Heart left ventricle (tissue), 16 donors: ENCODE measurements around the gene ABLIM2. TPM values are rescaled to one million over a fixed set of nuclear protein-coding genes. Genes with fewer than 3 reads are reported as not detected.

Experiments
- ATAC-seq, 4 donors: fragments of 200-7000 bp; cut with Tn5 transposase; one replicate each; pipeline ENCODE4 v1.9.1; 2020 to 2022; ENCODE audit warnings: moderate library complexity in 4 of 4, mild to moderate bottlenecking in 3 of 4, moderate number of reproducible peaks in 1 of 4
- DNase-seq, 5 donors: peaks; one replicate each; pipeline ENCODE4 v3.0.0-alpha.2; 2020
- H3K27ac ChIP-seq, 12 donors: fragments of 200-600 bp; sonication (generic) in 4 of 12; one replicate each; pipeline versions ENCODE4 v1.5.0 to v1.8.0; 2016 to 2022; ENCODE audit warnings: mild to moderate bottlenecking in 2 of 12
- H3K27me3 ChIP-seq, 9 donors: fragments of 200-600 bp; sonication (generic) in 2 of 9; one replicate each; pipeline versions ENCODE4 v1.5.1 to v1.8.0; 2016 to 2022; ENCODE audit warnings: mild to moderate bottlenecking in 3 of 9
- H3K36me3 ChIP-seq, 9 donors: fragments of 200-600 bp; sonication (generic) in 2 of 9; one replicate each; pipeline versions ENCODE4 v1.5.0 to v1.8.0; 2018 to 2022; ENCODE audit warnings: mild to moderate bottlenecking in 2 of 9
- H3K4me1 ChIP-seq, 12 donors: fragments of 200-600 bp; sonication (generic) in 4 of 12; one replicate each; pipeline versions ENCODE4 v1.5.0 to v1.8.0; 2016 to 2022; ENCODE audit warnings: mild to moderate bottlenecking in 3 of 12
- H3K4me3 ChIP-seq, 12 donors: fragments of 200-600 bp; sonication (generic) in 4 of 12; one replicate each; pipeline versions ENCODE4 v1.5.0 to v1.8.0; 2017 to 2022; ENCODE audit warnings: mild to moderate bottlenecking in 9 of 12, moderate library complexity in 4 of 12
- H3K9me3 ChIP-seq, 12 donors: fragments of 200-600 bp; sonication (generic) in 4 of 12; one replicate each; pipeline versions ENCODE4 v1.5.0 to v1.8.0; 2016 to 2022; ENCODE audit warnings: mild to moderate bottlenecking in 1 of 12
- POLR2A ChIP-seq, 2 donors: fragments of 450-650 bp; IDR thresholded peaks; one replicate each; pipeline ENCODE4 v1.6.1; 2017; ENCODE audit warnings: antibody characterized with exemption in 2 of 2, mild to moderate bottlenecking in 2 of 2, moderate library complexity in 2 of 2
- WGBS, 4 donors: extraction: QIAGEN DNeasy Blood & Tissue Kit in 2 of 4; methylation state at CpG; one replicate each; pipeline versions ENCODE4 v1.1.5 to v1.1.7; 2013 to 2018; 5-methylcytosine and 5-hydroxymethylcytosine counted together
- intact Hi-C, 10 donors: fragments of 100-400 bp; cut with DNase I; formaldehyde crosslinking; loops; one replicate each; pipeline versions ENCODE4 v1.11.1 to v1.14.2; 2022
- polyA plus RNA-seq, 2 donors: library from polyadenylated mRNA; stranded (reverse); fragments of 200-250 nt; gene quantifications; one replicate each; pipeline ENCODE4 v1.2.3, GENCODE V29; 2013
- total RNA-seq, 9 donors: library from RNA; depleted of rRNA in 2 of 9; stranded (reverse); fragments of >200 nt in 2 of 9; fragmentation: NEBNext Ultra II Directional in 3 of 9; extraction: Animal tissue kit (Norgen Biotek cat#: 25700) in 3 of 9; gene quantifications; one replicate each; pipeline versions ENCODE4 v1.1.0 to v1.2.4, GENCODE V29; 2016 to 2023
- TF ChIP-seq, protein P1 (sequence below), 12 donors: fragments of 200-600 bp; sonication (generic) in 4 of 12; IDR thresholded peaks; one replicate each; pipeline versions ENCODE4 v1.5.0 to v1.8.0; 2018 to 2022; ENCODE audit warnings: antibody characterized with exemption in 12 of 12, mild to moderate bottlenecking in 5 of 12
- donor health status: ischemic (EF 13 %, LVEDD 7.1; RV severe dilation, severe dysfunction).
- donor health status: healthy with polysubstance abuse.
- donor health status: DM: no; HTN: yes; CAD: no.
- donor health status: DM: no; HTN: no; CAD: no.
- donor health status: ischemic (EF 25% LVEDD 6.9; RV normal size, moderate dysfunction).
- donor health status: ischemic (EF 25% LVEDD 5.7; RV mildly dilated, moderate dysfunction).
- donor health status: healthy.
- donor health status: DM: yes; HTN: yes; CAD: no.
- donor health status: ischemic (EF 35%, LVEDD 5.7; RV mildly dilated, moderate dysfunction).
- donor health status: nonischemic (EF 11% LVEDD 7.7; RV severe dilation, severe dysfunction).
- donor health status: DM: yes; HTN: yes; CAD: no.
- donor health status: PGD.
- donor health status: ischemic (EF 29% LVEDD 5.4; RV normal size, mild dysfunction).
- donor health status: nonischemic (EF 23%, LVEDD 6.1; RV moderate dilation, normal function).

The ABLIM2 gene
- total and polyA plus RNA-seq, 11 donors, result 11.1 to 27.9 (median 18.4) TPM

DNA sequence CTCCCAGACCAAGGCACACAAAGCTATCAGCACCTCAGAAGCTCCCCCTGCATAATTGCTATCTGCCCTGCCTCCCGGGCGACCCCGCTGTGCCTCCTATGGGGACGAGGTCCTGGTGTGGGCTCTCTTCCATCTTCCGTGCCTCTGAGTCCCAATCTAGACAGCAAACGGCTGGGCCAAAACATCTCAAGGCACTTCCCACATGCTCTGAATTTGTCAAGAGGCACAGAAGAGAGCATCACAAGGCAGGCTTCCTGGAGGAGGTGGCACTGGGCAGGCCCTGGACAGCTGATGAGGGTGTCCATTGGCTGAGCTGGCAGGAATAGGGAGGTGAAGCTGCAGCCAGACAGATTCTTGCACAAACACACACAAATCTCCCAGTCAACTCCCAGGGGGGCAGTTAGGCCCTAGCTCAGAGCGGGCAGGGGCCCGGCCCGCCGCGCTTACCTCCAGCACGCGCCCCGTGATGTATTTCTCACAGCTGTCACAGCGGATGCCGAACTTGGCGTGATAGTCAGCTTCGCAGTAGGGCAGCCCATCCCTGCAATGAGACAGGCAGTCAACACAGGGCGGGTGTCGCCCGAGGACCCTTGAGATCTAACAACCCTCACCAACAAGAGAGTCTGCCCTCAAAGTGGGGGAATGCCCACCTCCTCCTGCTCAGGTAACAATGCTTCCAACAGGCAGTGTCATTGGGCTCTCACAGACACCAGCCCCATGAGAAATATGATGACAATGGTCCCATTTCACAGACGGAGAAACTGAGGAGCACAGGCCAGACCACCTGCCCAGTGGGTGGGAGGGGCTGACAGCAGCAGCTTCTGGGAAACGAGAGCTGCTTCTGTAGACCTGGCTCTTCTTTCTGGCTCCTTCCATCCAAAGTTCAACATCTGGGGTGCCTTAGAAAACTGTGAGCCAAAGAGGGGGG is 81.2 kb downstream of the ABLIM2 start:
- TF ChIP-seq, protein P1, sequence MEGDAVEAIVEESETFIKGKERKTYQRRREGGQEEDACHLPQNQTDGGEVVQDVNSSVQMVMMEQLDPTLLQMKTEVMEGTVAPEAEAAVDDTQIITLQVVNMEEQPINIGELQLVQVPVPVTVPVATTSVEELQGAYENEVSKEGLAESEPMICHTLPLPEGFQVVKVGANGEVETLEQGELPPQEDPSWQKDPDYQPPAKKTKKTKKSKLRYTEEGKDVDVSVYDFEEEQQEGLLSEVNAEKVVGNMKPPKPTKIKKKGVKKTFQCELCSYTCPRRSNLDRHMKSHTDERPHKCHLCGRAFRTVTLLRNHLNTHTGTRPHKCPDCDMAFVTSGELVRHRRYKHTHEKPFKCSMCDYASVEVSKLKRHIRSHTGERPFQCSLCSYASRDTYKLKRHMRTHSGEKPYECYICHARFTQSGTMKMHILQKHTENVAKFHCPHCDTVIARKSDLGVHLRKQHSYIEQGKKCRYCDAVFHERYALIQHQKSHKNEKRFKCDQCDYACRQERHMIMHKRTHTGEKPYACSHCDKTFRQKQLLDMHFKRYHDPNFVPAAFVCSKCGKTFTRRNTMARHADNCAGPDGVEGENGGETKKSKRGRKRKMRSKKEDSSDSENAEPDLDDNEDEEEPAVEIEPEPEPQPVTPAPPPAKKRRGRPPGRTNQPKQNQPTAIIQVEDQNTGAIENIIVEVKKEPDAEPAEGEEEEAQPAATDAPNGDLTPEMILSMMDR (IDR thresholded peaks at IDR 0.05), result no peak
- TF ChIP-seq POLR2A (IDR thresholded peaks at IDR 0.05), result no peak
- Histone ChIP-seq H3K36me3 (peaks cover 0 to 4% (median 0%) of the 10 kb centered on the region in 9 donors), H3K9me3 (no peaks in the 10 kb centered on the region), H3K4me3 (no peak overlapping the region), H3K4me1 (peaks cover 0 to 30% (median 11%) of the 10 kb centered on the region in 12 donors), H3K27ac (no peak overlapping the region), H3K27me3 (no peaks in the 10 kb centered on the region)
- DNase-seq (peak in 2 of 5 donors; percentile 18 to 54), ATAC-seq (no peak)
- WGBS, 4 donors, result 87 to 92% (median 91%) methylated on average over 20 to 23 of the region's 23 CpGs
- intact Hi-C loops, result loop anchor here in 1 of 10 donors (2.0 kb wide), 1 partner anchor 25 kb away; no protein-coding TSS in a partner anchor

DNA sequence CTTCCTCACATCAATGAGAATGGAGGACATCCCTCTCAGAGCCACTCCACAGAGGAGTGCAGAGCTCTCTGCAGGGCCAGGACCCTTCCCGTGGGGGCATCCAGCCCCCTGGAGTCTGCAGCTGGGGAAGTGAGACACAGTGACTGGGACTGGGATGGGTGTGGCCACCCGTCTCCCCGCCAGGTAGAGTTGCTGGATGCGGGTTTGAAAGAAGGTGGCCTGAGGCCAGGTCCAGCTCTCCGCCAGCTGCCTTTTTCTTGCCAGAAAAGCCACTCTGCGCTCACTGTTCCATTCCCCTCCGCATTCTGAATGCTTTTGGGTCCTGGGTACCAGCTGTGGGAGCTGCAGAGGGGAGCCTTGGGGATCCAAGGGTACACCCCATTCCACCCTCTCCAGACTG is 82.6 kb downstream of the ABLIM2 start:
- no peak overlapping the region for H3K27ac ChIP-seq
- H3K4me3 ChIP-seq, result no peak overlapping the region
- peaks cover 0 to 6% (median 0%) of the 10 kb centered on the region in 9 donors for H3K27me3 ChIP-seq
- no peaks in the 10 kb centered on the region for H3K9me3 ChIP-seq
- DNase-seq (peak in 2 of 5 donors; percentile 10 to 21), ATAC-seq (no peak)
- intact Hi-C loops, result loop anchor here in 1 of 10 donors (2.0 kb wide), 1 partner anchor 23 kb away; no protein-coding TSS in a partner anchor
- peaks cover 0 to 26% (median 11%) of the 10 kb centered on the region in 12 donors for H3K4me1 ChIP-seq
- TF ChIP-seq POLR2A (IDR thresholded peaks at IDR 0.05), result no peak
- TF ChIP-seq, protein P1 (IDR thresholded peaks at IDR 0.05), result no peak
- WGBS, 4 donors, result 73 to 85% (median 77%) methylated on average over 7 of the region's 7 CpGs
- H3K36me3 ChIP-seq, result peaks cover 0 to 4% (median 0%) of the 10 kb centered on the region in 9 donors

DNA sequence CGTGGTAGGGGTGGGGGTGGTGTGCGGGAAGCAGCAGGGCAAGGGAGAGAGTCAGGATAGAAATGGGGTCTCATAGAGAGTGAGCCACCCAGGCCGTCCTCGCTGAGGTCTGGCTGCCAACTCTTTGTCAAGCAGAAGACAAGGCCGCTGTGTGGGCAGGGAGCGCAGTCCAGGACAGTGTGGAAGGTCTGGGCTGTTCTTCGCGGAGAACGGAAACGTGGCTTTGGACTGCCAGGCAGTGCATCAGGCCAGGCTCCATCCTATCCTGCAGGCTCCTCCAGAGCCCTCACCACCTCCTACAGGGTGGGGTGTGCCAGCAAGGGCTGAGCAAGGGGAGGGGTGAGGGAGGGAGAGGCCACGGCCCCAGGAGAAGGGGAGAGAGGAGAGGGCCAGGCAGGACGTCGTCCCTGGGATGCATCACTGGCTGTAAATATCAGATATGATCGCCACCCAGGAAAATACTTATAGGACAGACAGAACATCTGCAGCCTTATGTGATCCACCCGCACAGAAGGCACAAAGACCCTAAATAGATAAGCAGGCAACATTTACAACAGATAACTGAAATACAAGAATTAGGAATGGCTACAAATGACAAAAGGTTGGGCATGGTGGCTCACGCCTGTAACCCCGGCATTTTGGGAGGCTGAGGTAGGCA is 85.3 kb downstream of the ABLIM2 start:
- no peak overlapping the region for H3K27ac ChIP-seq
- no peaks in the 10 kb centered on the region for H3K4me1 ChIP-seq
- peak in 2 of 5 donors; percentile 19 to 44 for DNase-seq
- H3K4me3 ChIP-seq, result no peak overlapping the region
- ATAC-seq, result peak in 1 of 4 donors; percentile 9
- intact Hi-C loops, result no loop called here
- TF ChIP-seq, protein P1 (IDR thresholded peaks at IDR 0.05), result no peak
- 76 to 84% (median 81%) methylated on average over 17 of the region's 17 CpGs for WGBS, 4 donors
- H3K36me3 ChIP-seq, result peaks cover 0 to 4% (median 0%) of the 10 kb centered on the region in 9 donors
- H3K9me3 ChIP-seq, result no peaks in the 10 kb centered on the region
- peaks cover 0 to 6% (median 0%) of the 10 kb centered on the region in 9 donors for H3K27me3 ChIP-seq
